ENCODE data around the gene RAD23A.

RAD23A gene

DNA sequence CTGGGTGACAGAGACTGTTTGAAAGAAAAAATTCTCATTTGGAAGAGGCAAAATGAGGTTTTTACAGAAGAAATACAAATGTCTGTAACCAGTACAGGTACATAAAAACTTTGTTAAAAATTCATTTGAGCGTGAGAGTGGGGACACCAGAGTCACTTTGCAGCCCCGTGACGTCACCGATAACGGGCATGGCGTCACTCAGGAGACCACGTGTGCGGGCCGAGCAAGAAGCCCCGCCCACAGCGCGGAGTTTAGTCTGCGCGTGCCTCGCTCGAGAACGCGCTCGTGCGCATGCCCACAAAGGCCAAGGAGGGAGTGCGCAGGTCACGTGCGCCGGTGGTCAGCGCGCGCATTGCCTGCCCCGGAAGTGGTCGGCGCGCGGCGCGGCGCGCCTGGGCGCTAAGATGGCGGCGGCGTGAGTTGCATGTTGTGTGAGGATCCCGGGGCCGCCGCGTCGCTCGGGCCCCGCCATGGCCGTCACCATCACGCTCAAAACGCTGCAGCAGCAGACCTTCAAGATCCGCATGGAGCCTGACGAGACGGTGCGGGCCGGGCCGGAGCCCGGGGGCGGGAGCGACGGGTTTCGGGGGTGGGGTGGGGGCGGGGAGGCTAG is at the start of gene RAD23A:
TSS of gene RAD23A (plus strand) at position 384 of the 613 bp plus-strand sequence. CDS start at position 471, 87 bp downstream.
- Histone ChIP-seq H3K36me3 (peaks cover 92% of the 10 kb centered on the region), H3K4me3 (ENCODE audit: low read depth, low read length) (peak within 1 kb of the TSS; percentile 97), H3K9me3 (ENCODE audit: severe bottlenecking) (no peaks in the 10 kb centered on the region), H3K27ac (peak within 1 kb of the TSS; percentile 96), H3K27me3 (ENCODE audit: insufficient read depth, low read depth, severe bottlenecking) (no peaks in the 10 kb centered on the region)
- DNase-seq, result peak; percentile 97
- TF ChIP-seq, protein P1, sequence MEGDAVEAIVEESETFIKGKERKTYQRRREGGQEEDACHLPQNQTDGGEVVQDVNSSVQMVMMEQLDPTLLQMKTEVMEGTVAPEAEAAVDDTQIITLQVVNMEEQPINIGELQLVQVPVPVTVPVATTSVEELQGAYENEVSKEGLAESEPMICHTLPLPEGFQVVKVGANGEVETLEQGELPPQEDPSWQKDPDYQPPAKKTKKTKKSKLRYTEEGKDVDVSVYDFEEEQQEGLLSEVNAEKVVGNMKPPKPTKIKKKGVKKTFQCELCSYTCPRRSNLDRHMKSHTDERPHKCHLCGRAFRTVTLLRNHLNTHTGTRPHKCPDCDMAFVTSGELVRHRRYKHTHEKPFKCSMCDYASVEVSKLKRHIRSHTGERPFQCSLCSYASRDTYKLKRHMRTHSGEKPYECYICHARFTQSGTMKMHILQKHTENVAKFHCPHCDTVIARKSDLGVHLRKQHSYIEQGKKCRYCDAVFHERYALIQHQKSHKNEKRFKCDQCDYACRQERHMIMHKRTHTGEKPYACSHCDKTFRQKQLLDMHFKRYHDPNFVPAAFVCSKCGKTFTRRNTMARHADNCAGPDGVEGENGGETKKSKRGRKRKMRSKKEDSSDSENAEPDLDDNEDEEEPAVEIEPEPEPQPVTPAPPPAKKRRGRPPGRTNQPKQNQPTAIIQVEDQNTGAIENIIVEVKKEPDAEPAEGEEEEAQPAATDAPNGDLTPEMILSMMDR (IDR thresholded peaks at IDR 0.05; ENCODE audit: low read depth, low read length), result no peak

DNA sequence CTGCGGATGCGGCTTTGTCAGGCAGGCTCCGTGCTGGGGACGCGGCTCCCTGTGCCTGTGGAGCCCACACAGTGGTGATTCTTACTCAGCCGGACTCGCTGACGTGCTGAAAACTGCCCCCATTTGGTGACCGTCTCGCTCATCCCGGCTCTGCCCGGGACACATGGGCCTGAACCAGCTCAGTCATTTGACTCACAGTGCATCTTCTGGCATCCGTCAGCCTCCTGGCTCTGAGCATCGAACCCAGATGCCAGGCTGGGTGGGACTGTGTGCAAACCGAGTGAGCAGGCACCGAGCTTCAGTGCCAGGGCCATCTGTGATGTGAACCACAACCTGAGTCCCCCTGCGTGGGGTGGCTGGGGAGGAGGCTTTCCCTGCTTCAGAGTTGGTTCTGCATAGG is 49.2 kb upstream of the RAD23A start:
- no peaks in the 10 kb centered on the region for H3K9me3 ChIP-seq (ENCODE audit: severe bottlenecking)
- no peak overlapping the region for H3K27ac ChIP-seq
- TF ChIP-seq, protein P1 (IDR thresholded peaks at IDR 0.05; ENCODE audit: low read depth, low read length), result no peak
- no peak overlapping the region for H3K4me3 ChIP-seq (ENCODE audit: low read depth, low read length)
- H3K27me3 ChIP-seq (ENCODE audit: insufficient read depth, low read depth, severe bottlenecking), result no peaks in the 10 kb centered on the region
- DNase-seq, result no peak
- H3K36me3 ChIP-seq, result peaks cover 21% of the 10 kb centered on the region

DNA sequence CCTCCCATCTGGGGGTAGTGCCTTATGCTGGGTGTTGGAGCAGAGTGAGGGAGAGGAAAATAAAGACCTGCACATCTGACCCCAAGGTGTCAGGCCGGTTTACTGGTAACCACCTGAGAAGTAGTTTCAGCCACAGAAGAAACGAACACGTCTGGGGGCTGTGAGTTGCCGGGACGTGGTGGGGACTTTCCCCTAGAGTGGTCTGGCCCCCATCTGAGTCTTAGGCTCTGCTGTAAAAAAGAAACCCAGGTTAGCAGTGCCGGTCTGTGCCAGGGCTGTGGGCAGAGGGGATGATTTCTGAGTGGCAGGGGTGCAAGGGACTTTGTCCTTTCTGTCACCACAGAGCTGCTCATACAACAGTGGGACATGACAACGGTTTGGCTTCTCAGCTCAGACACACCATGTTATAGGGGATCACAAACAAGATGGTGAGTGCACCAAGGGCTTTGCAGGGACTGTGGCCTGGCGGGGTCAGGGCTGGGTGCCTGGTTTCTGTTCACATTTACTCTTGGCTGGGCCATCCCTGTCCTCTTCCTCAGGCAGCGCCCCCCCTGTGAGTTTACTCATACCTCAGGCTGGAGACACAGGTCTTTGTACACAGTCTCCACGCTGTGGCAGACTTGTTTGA is 45.7 kb upstream of the RAD23A start:
- no peak overlapping the region for H3K4me3 ChIP-seq (ENCODE audit: low read depth, low read length)
- H3K36me3 ChIP-seq, result peaks cover 9% of the 10 kb centered on the region; the same call in 1 of the 2 replicates
- H3K27ac ChIP-seq, result no peak overlapping the region
- no peak for DNase-seq
- H3K9me3 ChIP-seq (ENCODE audit: severe bottlenecking), result no peaks in the 10 kb centered on the region
- TF ChIP-seq, protein P1 (IDR thresholded peaks at IDR 0.05; ENCODE audit: low read depth, low read length), result no peak
- H3K27me3 ChIP-seq (ENCODE audit: insufficient read depth, low read depth, severe bottlenecking), result no peaks in the 10 kb centered on the region

DNA sequence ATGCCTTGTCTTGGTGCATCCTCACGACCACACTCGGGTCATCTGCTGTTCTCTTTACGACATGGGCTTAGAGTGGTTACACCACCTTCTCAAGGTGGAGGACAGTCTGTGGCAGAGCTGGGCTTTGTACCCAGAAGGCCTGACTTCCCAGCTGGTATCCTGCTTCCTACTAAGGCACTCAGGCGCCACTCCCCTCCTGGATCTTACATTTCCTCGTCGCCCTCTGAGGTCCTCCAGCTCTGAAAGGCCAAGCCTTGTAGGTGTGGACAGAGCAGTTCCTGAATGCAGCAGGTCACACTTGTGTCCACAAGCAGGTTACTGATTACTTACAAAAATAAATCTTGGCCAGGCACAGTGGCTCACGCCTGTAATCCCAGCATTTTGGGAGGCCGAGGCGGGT is 38.5 kb upstream of the RAD23A start:
- H3K9me3 ChIP-seq (ENCODE audit: severe bottlenecking), result no peaks in the 10 kb centered on the region
- H3K27me3 ChIP-seq (ENCODE audit: insufficient read depth, low read depth, severe bottlenecking), result no peaks in the 10 kb centered on the region
- H3K4me3 ChIP-seq (ENCODE audit: low read depth, low read length), result no peak overlapping the region
- no peak overlapping the region for H3K27ac ChIP-seq
- 0 out of 2 replicates have a peak, but pooled peaks cover 3% of the 10 kb centered on the region for H3K36me3 ChIP-seq
- no peak for DNase-seq
- TF ChIP-seq, protein P1 (IDR thresholded peaks at IDR 0.05; ENCODE audit: low read depth, low read length), result no peak

DNA sequence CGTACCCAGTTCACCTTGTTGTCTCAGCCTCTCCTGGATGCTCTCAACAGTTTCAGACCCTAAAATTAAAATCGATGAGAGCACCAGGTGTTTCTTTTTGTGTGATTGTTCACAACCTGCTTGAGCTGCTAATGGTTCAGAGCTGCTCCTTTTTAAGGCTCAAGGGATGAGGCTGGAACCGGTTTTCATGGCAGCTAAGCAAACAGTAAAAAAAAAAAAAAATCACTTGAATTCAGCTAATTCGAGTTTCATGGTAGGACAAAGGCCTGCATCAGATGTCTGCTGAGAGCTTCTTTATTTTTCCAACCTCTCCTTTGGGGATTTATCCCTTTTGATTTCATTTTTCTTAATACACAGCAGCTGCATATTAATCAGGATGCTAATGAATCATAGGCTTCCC is 33.1 kb upstream of the RAD23A start:
- H3K9me3 ChIP-seq (ENCODE audit: severe bottlenecking), result no peaks in the 10 kb centered on the region
- H3K27me3 ChIP-seq (ENCODE audit: insufficient read depth, low read depth, severe bottlenecking), result no peaks in the 10 kb centered on the region
- no peak for DNase-seq
- H3K27ac ChIP-seq, result peak overlapping the region; percentile 90
- TF ChIP-seq, protein P1 (IDR thresholded peaks at IDR 0.05; ENCODE audit: low read depth, low read length), result no peak
- peaks cover 5% of the 10 kb centered on the region for H3K36me3 ChIP-seq
- peak overlapping the region; percentile 40 for H3K4me3 ChIP-seq (ENCODE audit: low read depth, low read length)
